Thyroid gland (tissue), 4 donors: ENCODE data around the gene LRIT2. TPM values are rescaled to one million over a fixed set of nuclear protein-coding genes. Genes with fewer than 3 reads are reported as not detected.
A peak's percentile ranks its signal among the peaks of the same experiment; 100 is the strongest.
"Not testable (repeated sequence)": the region's sequence is repeated elsewhere in the genome, so short reads cannot be mapped to it uniquely, and the experiment has no call there.

Source experiments
- DNase-seq, 2 donors: peaks; one replicate each; pipeline ENCODE4 v3.0.0-alpha.2; 2019
- H3K27ac ChIP-seq, 3 donors: fragments of 200-600 bp; sonication (generic); 1 replicate in 2 of 3; 2 replicates in 1 of 3; pipeline ENCODE4 v1.5.1; 2016 to 2019; ENCODE audit warnings: mild to moderate bottlenecking in 1 of 3, moderate library complexity in 1 of 3
- H3K27me3 ChIP-seq: fragments of 200-600 bp; sonication (generic); one replicate; pipeline ENCODE4 v1.5.1; 2019
- H3K36me3 ChIP-seq, 2 donors: fragments of 200-600 bp; sonication (generic); one replicate each; pipeline ENCODE4 v1.5.1; 2016 to 2019
- H3K4me1 ChIP-seq, 2 donors: fragments of 200-600 bp; sonication (generic); one replicate each; pipeline ENCODE4 v1.5.1; 2017 to 2019
- H3K4me3 ChIP-seq, 3 donors: fragments of 200-600 bp; sonication (generic); replicated peaks in 1 of 3; 1 replicate in 2 of 3; 2 replicates in 1 of 3; pipeline ENCODE4 v1.5.1; 2016; ENCODE audit warnings: mild to moderate bottlenecking in 1 of 3
- H3K9me3 ChIP-seq: fragments of 200-600 bp; sonication (generic); one replicate; pipeline ENCODE4 v1.5.1; 2017
- CTCF ChIP-seq, 6 experiments: fragments of 200-600 bp in 3 of 6; fragments of 450-650 bp in 3 of 6; sonication (generic) in 3 of 6; IDR thresholded peaks; one replicate each; pipeline ENCODE4 v1.5.1; 2016 to 2019; ENCODE audit warnings: antibody characterized with exemption in 6 of 6, mild to moderate bottlenecking in 2 of 6, inconsistent platforms in 1 of 6, moderate library complexity in 1 of 6
- POLR2A ChIP-seq, 2 donors: fragments of 450-650 bp; IDR thresholded peaks; one replicate each; pipeline ENCODE4 v1.6.1; 2017; ENCODE audit warnings: antibody characterized with exemption in 2 of 2, mild to moderate bottlenecking in 2 of 2, moderate library complexity in 1 of 2
- WGBS, 2 donors: methylation state at CpG; one replicate each; pipeline ENCODE4 v1.1.5; 2017; 5-methylcytosine and 5-hydroxymethylcytosine counted together
- intact Hi-C: fragments of 100-400 bp; cut with DNase I; formaldehyde crosslinking; loops from one replicate; pipeline ENCODE4 v1.15.1; 2023
- total RNA-seq, 4 donors: library from RNA; depleted of rRNA; stranded (reverse); fragments of >200 nt; gene quantifications; one replicate each; pipeline ENCODE4 v1.2.3, GENCODE V29; 2016

LRIT2 gene
- total RNA-seq, 4 donors from 2014 or later = not detected

DNA sequence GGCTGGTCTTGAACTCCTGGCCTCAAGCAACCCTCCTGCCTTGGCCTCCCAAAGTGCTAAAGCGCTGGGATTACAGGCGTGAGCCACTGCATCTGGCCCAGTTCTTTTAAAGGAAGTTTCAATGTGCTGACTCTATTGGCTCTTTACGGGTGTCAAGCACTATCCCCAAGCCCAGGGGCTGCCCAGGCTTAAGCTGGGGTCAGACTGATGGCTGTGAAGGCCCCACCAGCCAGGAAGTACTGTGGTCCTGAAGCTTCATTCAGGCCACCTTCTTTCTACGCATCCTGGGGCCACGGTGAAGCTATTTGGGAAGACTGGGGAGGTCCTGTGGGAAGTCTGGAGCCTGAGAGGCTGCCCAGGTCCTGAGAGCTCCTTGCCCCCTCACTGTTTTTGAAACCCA, 43.7 kb downstream of the LRIT2 start:
- no peak for DNase-seq
- H3K4me1 ChIP-seq = peaks cover 7 to 10% of the 10 kb centered on the region in 2 donors
- intact Hi-C loops = no loop called here
- no peaks in the 10 kb centered on the region for H3K9me3 ChIP-seq
- 90 to 94% methylated on average over 3 to 5 of the region's 5 CpGs for WGBS, 2 donors
- no peak overlapping the region for H3K27ac ChIP-seq
- H3K4me3 ChIP-seq = no peak overlapping the region
- no peaks in the 10 kb centered on the region for H3K36me3 ChIP-seq
- TF ChIP-seq CTCF (IDR thresholded peaks at IDR 0.05) (no peak), POLR2A (IDR thresholded peaks at IDR 0.05) (no peak)
- H3K27me3 ChIP-seq = no peaks in the 10 kb centered on the region

DNA sequence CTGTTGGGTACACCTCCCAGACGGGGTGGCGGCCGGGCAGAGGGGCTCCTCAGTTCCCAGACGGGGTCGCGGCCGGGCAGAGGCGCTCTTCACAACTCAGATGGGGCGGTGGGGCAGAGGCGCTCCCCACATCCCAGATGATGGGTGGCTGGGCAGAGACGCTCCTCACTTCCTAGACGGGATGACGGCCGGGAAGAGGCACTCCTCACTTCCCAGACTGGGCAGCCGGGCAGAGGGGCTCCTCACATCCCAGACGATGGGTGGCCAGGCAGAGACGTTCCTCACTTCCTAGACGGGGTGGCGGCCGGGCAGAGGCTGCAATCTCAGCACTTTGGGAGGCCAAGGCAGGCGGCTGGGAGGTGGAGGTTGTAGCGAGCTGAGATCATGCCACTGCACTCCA, 45.0 kb downstream of the LRIT2 start:
- peak overlapping the region in 1 of 3 donors; percentile 36 for H3K27ac ChIP-seq
- H3K4me3 ChIP-seq, intact Hi-C loops, DNase-seq, H3K4me1 ChIP-seq, H3K27me3 ChIP-seq, H3K36me3 ChIP-seq, H3K9me3 ChIP-seq: not testable (repeated sequence)
- 95 to 98% methylated on average over 8 to 13 of the region's 22 CpGs for WGBS, 2 donors

- TF ChIP-seq CTCF (IDR thresholded peaks at IDR 0.05) (no peak), POLR2A (IDR thresholded peaks at IDR 0.05) (no peak)
- no peak overlapping the region for H3K4me3 ChIP-seq
- H3K27ac ChIP-seq = no peak overlapping the region
- peak; percentile 67 to 69 for DNase-seq
- 41 to 51% methylated on average over 9 to 11 of the region's 12 CpGs for WGBS, 2 donors
- H3K9me3 ChIP-seq = no peaks in the 10 kb centered on the region
- no peaks in the 10 kb centered on the region for H3K27me3 ChIP-seq
- H3K4me1 ChIP-seq = peaks cover 7 to 10% of the 10 kb centered on the region in 2 donors
- H3K36me3 ChIP-seq = no peaks in the 10 kb centered on the region
- intact Hi-C loops = no loop called here
Observed at GRCh38 chr10:84179059-84179710, 46.2 kb downstream of the LRIT2 start.

GRCh38 chr10:84178160-84178609, 47.2 kb downstream of the LRIT2 start:
- H3K9me3 ChIP-seq = no peaks in the 10 kb centered on the region
- WGBS, 2 donors = 92 to 97% methylated on average over 3 of the region's 3 CpGs
- no peak overlapping the region for H3K4me3 ChIP-seq
- intact Hi-C loops = no loop called here
- no peaks in the 10 kb centered on the region for H3K36me3 ChIP-seq
- H3K27me3 ChIP-seq = no peaks in the 10 kb centered on the region
- H3K4me1 ChIP-seq = peaks cover 7 to 10% of the 10 kb centered on the region in 2 donors
- no peak for DNase-seq
- TF ChIP-seq POLR2A (IDR thresholded peaks at IDR 0.05) = no peak
- no peak for TF ChIP-seq CTCF (IDR thresholded peaks at IDR 0.05)
- H3K27ac ChIP-seq = no peak overlapping the region

DNA sequence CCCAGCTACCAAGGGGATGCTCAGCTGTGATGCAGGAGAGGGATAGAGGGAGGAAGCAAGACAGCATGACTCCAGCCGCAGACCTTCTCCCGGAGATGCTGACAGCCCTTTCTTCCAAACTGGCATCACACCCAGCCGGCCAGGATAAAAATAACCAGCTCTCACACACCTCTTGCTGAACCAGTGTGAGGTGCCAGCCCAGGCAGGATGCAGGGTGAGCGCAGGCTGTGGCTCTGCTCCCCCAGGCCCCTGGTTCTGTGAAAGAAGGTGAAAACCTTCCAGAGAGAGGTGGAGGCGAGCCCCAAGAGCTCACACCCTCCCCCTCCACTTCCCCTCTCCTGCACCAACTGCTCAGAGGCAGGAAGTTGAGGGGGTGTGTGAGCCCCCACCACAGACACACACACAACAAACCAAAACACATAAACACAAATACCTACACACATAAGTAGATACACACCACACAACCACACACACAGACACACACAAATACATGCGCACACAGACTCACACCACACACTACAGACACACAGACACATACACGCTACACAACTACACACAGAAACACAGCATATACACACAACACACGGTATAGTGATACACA, 47.7 kb downstream of the LRIT2 start:
- no peak for TF ChIP-seq POLR2A (IDR thresholded peaks at IDR 0.05)
- TF ChIP-seq CTCF (IDR thresholded peaks at IDR 0.05) = no peak
- Histone ChIP-seq H3K27me3 (no peaks in the 10 kb centered on the region), H3K9me3 (no peaks in the 10 kb centered on the region), H3K27ac (no peak overlapping the region), H3K4me3 (no peak overlapping the region), H3K4me1 (peaks cover 7 to 10% of the 10 kb centered on the region in 2 donors), H3K36me3 (no peaks in the 10 kb centered on the region)
- 73 to 83% methylated on average over 8 of the region's 8 CpGs for WGBS, 2 donors
- no peak for DNase-seq
- intact Hi-C loops = no loop called here
